ENCODE measurements around the gene CEP85L.

DNA sequence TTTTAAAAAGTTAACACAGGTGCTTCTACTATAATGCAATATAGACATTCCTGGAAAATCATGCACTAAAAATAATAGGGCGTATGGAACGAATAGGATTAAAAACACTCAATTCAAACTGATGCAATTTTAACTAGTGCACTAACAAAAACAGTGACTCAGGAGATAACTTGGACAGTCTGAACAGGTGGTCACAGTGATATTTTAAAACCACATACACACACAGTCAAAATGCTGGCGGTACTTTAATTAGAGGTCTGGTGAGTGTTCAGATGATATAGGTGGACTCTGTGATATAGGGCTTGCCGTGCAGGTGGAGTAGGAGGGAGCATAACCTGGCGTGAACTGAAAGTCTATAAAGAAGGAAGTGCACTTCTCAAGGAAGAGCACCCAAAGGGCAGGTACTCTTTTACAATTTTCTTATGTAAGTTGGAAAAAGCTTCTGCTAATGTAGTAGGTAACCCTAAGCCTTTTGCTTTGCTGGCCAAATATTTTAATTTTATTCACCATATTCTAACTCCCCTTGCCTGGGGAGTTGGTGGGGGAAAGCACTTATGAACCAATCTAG, 145.2 kb downstream of the CEP85L start:
- TF ChIP-seq, protein P1, sequence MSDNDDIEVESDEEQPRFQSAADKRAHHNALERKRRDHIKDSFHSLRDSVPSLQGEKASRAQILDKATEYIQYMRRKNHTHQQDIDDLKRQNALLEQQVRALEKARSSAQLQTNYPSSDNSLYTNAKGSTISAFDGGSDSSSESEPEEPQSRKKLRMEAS (IDR thresholded peaks at IDR 0.05; ENCODE audit: low read depth) = no peak
- TF ChIP-seq YY1 (IDR thresholded peaks at IDR 0.05; ENCODE audit: low read depth) (no peak), POLR2AphosphoS5 (IDR thresholded peaks at IDR 0.05; ENCODE audit: low read depth, low read length) (no peak), GABPA (IDR thresholded peaks at IDR 0.05; ENCODE audit: low read depth) (no peak), ELF1 (IDR thresholded peaks at IDR 0.05) (no peak), EP300 (IDR thresholded peaks at IDR 0.05; ENCODE audit: borderline replicate concordance in 1 of 2, low read depth in 1 of 2, low read length in 1 of 2) (no peak)

All from SK-N-SH (cell line).